ENCODE measurements around the gene ZNF837.

Gene ZNF837

DNA sequence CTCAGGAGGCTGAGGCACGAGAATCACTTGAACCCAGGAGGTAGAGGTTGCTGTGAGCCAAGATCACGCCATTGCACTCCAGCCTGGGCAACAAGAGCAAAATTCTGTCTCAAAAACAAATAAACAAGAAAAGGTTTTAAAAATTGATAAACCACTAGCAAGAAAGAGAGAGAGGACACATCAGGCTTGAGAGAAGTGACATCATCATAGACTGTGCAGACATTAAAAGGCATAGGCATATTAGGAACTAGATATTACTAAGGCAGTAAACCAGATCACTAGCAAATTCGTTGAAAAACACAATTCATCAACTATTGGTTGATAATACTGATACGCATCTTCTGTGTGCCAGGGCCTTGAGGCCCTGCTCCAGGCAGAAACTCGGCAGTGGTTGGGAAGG, 35.3 kb downstream of the ZNF837 start:
- Histone ChIP-seq H3K9ac (ENCODE audit: low read length) (no peak overlapping the region), H3K4me3 (ENCODE audit: low read depth, low read length) (no peak overlapping the region), H3K9me3 (ENCODE audit: control insufficient read depth, insufficient read depth, low read depth, low read length) (no peaks in the 10 kb centered on the region), H3K27ac (ENCODE audit: low read depth, low read length) (no peak overlapping the region), H3K27me3 (ENCODE audit: control insufficient read depth, insufficient read depth, low read length) (peaks cover 9% of the 10 kb centered on the region; the same call in 1 of the 2 replicates), H3K4me1 (ENCODE audit: control insufficient read depth, insufficient read depth, low read length) (no peaks in the 10 kb centered on the region), H3K36me3 (ENCODE audit: control insufficient read depth, insufficient read depth, low read length) (no peaks in the 10 kb centered on the region)

DNA sequence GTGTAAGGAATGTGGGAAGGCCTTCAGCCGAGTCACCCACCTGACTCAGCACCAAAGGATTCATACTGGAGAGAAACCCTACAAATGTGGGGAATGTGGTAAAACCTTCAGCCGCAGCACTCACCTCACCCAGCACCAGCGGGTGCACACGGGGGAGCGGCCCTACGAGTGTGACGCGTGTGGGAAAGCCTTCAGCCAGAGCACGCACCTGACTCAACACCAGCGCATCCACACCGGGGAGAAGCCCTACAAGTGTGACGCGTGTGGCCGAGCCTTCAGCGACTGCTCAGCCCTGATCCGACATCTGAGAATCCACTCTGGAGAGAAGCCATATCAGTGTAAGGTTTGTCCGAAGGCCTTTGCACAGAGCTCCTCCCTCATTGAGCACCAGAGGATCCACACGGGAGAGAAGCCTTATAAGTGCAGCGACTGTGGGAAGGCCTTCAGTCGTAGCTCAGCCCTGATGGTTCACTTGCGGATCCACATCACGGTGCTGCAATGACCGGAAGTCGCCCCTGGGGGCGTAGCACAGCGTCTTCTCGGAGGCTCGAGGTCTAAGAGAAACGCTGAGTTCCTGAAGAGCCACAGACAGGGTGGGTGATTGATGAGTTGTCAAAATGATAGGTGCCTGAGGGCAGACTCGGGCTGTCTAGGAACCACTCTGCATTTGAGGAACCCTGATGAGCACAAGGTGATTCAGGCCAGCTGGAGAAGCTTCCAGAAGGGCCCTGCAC, 41.8 kb downstream of the ZNF837 start:
- H3K4me3 ChIP-seq (ENCODE audit: low read depth, low read length) = no peak overlapping the region
- no peaks in the 10 kb centered on the region for H3K4me1 ChIP-seq (ENCODE audit: control insufficient read depth, insufficient read depth, low read length)
- H3K27me3 ChIP-seq (ENCODE audit: control insufficient read depth, insufficient read depth, low read length) = no peaks in the 10 kb centered on the region
- peaks cover 3% of the 10 kb centered on the region; the same call in 1 of the 2 replicates for H3K9me3 ChIP-seq (ENCODE audit: control insufficient read depth, insufficient read depth, low read depth, low read length)
- H3K36me3 ChIP-seq (ENCODE audit: control insufficient read depth, insufficient read depth, low read length) = peaks cover 40% of the 10 kb centered on the region
- no peak overlapping the region for H3K27ac ChIP-seq (ENCODE audit: low read depth, low read length)
- no peak overlapping the region for H3K9ac ChIP-seq (ENCODE audit: low read length)

DNA sequence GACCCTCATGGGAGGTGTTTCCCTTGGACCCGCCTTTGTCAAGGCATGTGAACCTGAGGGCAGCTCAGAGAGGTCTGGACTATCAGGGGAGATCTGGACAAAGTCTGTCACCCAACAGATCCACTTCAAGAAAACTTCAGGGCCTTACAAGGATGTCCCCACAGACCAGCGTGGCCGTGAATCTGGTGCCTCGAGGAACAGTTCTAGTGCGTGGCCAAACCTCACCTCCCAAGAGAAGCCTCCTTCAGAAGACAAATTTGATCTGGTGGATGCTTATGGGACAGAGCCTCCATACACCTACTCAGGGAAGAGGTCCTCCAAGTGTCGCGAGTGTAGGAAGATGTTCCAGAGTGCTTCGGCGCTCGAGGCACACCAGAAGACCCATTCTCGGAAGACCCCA, 42.5 kb downstream of the ZNF837 start:
- peaks cover 3% of the 10 kb centered on the region; the same call in 1 of the 2 replicates for H3K9me3 ChIP-seq (ENCODE audit: control insufficient read depth, insufficient read depth, low read depth, low read length)
- no peak overlapping the region for H3K27ac ChIP-seq (ENCODE audit: low read depth, low read length)
- no peaks in the 10 kb centered on the region for H3K4me1 ChIP-seq (ENCODE audit: control insufficient read depth, insufficient read depth, low read length)
- no peak overlapping the region for H3K4me3 ChIP-seq (ENCODE audit: low read depth, low read length)
- no peaks in the 10 kb centered on the region for H3K27me3 ChIP-seq (ENCODE audit: control insufficient read depth, insufficient read depth, low read length)
- peaks cover 40% of the 10 kb centered on the region for H3K36me3 ChIP-seq (ENCODE audit: control insufficient read depth, insufficient read depth, low read length)
- H3K9ac ChIP-seq (ENCODE audit: low read length) = no peak overlapping the region

DNA sequence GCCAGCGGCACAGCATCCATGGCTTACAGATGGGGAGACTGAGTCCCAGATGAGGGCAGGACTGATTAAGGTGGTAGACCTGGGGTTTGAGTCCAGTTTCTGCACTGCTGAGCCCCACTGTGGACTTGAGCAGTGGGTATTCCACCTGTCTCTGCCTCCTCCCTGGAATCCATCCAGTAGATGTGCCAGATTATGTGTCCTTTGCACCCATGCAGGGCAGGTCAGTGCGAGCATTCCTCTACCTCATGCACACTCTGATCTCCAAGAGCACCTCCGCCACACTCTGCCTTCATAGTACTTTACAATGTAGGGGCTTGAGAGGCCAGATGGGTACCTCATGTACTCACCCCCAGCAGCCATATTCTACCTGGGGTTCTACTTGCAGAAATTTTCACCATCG, 44.0 kb downstream of the ZNF837 start:
- H3K9me3 ChIP-seq (ENCODE audit: control insufficient read depth, insufficient read depth, low read depth, low read length) = peaks cover 3% of the 10 kb centered on the region; the same call in 1 of the 2 replicates
- no peaks in the 10 kb centered on the region for H3K27me3 ChIP-seq (ENCODE audit: control insufficient read depth, insufficient read depth, low read length)
- no peak overlapping the region for H3K9ac ChIP-seq (ENCODE audit: low read length)
- no peaks in the 10 kb centered on the region for H3K4me1 ChIP-seq (ENCODE audit: control insufficient read depth, insufficient read depth, low read length)
- no peak overlapping the region for H3K4me3 ChIP-seq (ENCODE audit: low read depth, low read length)
- no peak overlapping the region for H3K27ac ChIP-seq (ENCODE audit: low read depth, low read length)
- H3K36me3 ChIP-seq (ENCODE audit: control insufficient read depth, insufficient read depth, low read length) = peaks cover 40% of the 10 kb centered on the region

DNA sequence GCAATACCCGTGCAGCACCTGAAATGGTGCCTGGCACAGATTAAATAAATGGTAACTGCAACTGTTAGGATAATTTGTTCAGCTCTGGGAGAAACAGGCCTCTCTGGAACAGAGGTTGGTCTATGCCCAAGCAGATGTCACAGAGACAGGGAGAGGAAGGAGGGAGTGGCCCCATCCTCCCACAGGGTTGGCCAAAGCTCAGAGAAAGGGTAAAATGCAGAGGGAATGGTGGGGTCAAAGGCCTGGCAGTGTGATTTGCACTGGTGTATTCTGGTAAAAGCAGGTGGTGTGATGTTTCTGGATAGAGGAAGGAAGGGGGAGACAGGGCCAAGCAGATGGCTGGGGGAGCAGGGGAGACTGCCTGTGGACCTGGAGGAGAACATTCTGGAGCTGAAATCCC, 44.6 kb downstream of the ZNF837 start:
- Histone ChIP-seq H3K4me3 (ENCODE audit: low read depth, low read length) (no peak overlapping the region), H3K27me3 (ENCODE audit: control insufficient read depth, insufficient read depth, low read length) (no peaks in the 10 kb centered on the region), H3K9ac (ENCODE audit: low read length) (no peak overlapping the region), H3K9me3 (ENCODE audit: control insufficient read depth, insufficient read depth, low read depth, low read length) (peaks cover 3% of the 10 kb centered on the region; the same call in 1 of the 2 replicates), H3K36me3 (ENCODE audit: control insufficient read depth, insufficient read depth, low read length) (peaks cover 40% of the 10 kb centered on the region), H3K27ac (ENCODE audit: low read depth, low read length) (no peak overlapping the region), H3K4me1 (ENCODE audit: control insufficient read depth, insufficient read depth, low read length) (no peaks in the 10 kb centered on the region)

DNA sequence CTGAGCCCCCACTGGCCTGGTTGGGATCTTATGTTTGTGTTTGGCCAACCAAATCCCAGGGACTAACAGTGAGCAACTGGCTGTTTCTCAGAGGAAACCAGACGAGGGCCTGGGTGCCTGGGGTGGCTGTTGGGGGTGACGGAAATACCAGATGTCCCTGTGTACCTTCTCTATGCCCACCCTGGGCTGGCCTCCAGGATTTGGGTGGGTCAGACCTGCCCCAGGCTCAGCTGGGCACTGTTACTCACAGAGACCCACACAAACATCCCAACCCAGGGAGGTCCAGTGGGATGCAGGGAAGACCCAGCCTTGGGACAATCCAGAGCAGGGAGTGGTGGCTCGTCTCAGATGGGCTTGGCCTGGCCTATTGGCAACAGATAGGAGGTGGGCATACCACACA, 45.2 kb downstream of the ZNF837 start:
- Histone ChIP-seq H3K36me3 (ENCODE audit: control insufficient read depth, insufficient read depth, low read length) (peaks cover 40% of the 10 kb centered on the region), H3K4me1 (ENCODE audit: control insufficient read depth, insufficient read depth, low read length) (no peaks in the 10 kb centered on the region), H3K4me3 (ENCODE audit: low read depth, low read length) (no peak overlapping the region), H3K27ac (ENCODE audit: low read depth, low read length) (no peak overlapping the region), H3K9me3 (ENCODE audit: control insufficient read depth, insufficient read depth, low read depth, low read length) (peaks cover 3% of the 10 kb centered on the region; the same call in 1 of the 2 replicates), H3K9ac (ENCODE audit: low read length) (no peak overlapping the region), H3K27me3 (ENCODE audit: control insufficient read depth, insufficient read depth, low read length) (no peaks in the 10 kb centered on the region)

DNA sequence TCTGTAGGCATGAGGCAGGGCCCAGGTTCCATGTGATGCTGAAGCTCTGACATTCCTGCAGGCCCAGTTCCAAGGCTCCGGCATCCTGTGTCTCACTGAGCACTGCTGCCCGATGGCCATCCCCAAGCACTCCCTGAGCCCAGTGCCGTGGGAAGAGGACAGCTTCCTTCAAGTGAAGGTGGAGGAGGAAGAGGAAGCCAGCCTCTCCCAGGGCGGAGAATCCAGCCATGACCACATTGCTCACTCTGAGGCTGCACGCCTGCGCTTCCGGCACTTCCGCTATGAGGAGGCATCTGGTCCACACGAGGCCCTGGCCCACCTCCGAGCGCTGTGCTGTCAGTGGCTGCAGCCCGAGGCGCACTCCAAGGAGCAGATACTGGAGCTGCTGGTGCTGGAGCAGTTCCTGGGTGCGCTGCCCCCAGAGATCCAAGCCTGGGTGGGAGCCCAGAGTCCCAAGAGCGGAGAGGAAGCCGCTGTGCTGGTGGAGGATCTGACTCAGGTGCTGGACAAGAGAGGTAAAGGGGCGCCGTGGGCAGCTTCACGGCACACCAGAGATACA, 46.1 kb downstream of the ZNF837 start:
- peaks cover 39% of the 10 kb centered on the region for H3K36me3 ChIP-seq (ENCODE audit: control insufficient read depth, insufficient read depth, low read length)

DNA sequence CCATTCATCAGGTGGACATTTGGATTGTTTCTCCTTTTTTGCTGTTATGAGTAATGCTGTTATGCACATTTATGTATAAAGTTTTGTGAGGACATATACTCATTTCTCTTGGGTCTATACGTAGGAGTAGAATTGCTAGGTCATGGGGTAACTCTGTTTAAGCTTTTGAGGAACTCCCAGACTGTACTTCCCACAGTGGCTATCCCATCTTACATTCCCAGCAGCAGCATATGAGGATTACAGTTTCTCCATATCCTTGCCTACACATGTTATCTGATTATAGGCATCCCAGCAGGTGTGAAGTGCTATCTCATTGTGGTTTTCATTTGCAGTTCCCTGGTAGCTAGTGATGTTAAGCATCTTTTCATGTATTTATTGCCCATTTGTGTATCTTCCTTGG, 48.1 kb downstream of the ZNF837 start:
- Histone ChIP-seq H3K9ac (ENCODE audit: low read length) (no peak overlapping the region), H3K4me3 (ENCODE audit: low read depth, low read length) (no peak overlapping the region), H3K9me3 (ENCODE audit: control insufficient read depth, insufficient read depth, low read depth, low read length) (no peaks in the 10 kb centered on the region), H3K27me3 (ENCODE audit: control insufficient read depth, insufficient read depth, low read length) (no peaks in the 10 kb centered on the region), H3K27ac (ENCODE audit: low read depth, low read length) (no peak overlapping the region), H3K4me1 (ENCODE audit: control insufficient read depth, insufficient read depth, low read length) (no peaks in the 10 kb centered on the region), H3K36me3 (ENCODE audit: control insufficient read depth, insufficient read depth, low read length) (peaks cover 20% of the 10 kb centered on the region)

More for the DNA sequence above, 46.1 kb downstream of the ZNF837 start:
- H3K9ac ChIP-seq (ENCODE audit: low read length) = no peak overlapping the region
- no peaks in the 10 kb centered on the region for H3K27me3 ChIP-seq (ENCODE audit: control insufficient read depth, insufficient read depth, low read length)
- H3K4me1 ChIP-seq (ENCODE audit: control insufficient read depth, insufficient read depth, low read length) = no peaks in the 10 kb centered on the region
- peaks cover 3% of the 10 kb centered on the region; the same call in 1 of the 2 replicates for H3K9me3 ChIP-seq (ENCODE audit: control insufficient read depth, insufficient read depth, low read depth, low read length)
- no peak overlapping the region for H3K27ac ChIP-seq (ENCODE audit: low read depth, low read length)
- no peak overlapping the region for H3K4me3 ChIP-seq (ENCODE audit: low read depth, low read length)

DNA sequence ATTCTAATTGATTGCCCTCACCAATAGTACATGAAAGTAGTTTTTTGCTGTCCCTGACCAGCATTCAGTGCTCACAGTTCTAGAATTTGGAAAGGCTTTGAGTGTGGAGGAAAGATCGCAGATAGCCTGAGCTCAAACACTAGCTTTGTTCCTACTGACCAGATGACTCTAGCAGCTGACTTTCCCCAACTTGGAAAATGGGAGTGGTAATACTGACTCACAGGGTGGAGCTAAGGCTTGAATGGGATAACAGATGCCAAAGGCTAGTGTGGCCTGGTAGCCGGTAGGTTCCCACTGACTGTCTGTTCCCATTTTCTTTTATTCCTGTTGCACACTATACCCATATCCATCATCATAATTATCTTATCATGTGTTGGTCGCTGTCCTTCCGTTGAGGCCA, 50.4 kb downstream of the ZNF837 start:
- Histone ChIP-seq H3K27ac (ENCODE audit: low read depth, low read length) (no peak overlapping the region), H3K9me3 (ENCODE audit: control insufficient read depth, insufficient read depth, low read depth, low read length) (no peaks in the 10 kb centered on the region), H3K36me3 (ENCODE audit: control insufficient read depth, insufficient read depth, low read length) (peaks cover 6% of the 10 kb centered on the region; the same call in 1 of the 2 replicates), H3K9ac (ENCODE audit: low read length) (no peak overlapping the region), H3K4me1 (ENCODE audit: control insufficient read depth, insufficient read depth, low read length) (no peaks in the 10 kb centered on the region), H3K4me3 (ENCODE audit: low read depth, low read length) (no peak overlapping the region), H3K27me3 (ENCODE audit: control insufficient read depth, insufficient read depth, low read length) (no peaks in the 10 kb centered on the region)

DNA sequence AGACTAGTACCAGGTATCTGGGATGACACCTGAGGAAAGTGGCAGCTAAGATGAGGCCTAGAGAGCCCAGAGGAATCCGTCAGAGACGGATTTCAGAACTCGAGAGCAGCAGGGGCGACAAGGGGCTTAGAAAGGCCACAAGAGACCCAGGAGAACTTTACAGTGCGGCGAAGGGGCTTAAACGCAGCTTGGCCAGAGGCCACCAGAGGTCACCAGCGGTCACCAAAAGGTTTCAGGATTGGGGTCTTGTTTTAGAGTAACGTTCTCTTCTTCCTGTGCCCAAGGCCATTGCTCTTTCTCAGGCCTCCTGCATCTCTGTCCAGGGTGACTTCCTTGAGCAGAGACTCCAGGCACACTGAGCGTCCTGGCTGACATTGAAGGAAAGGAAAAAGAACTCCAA, 51.8 kb downstream of the ZNF837 start:
- no peak overlapping the region for H3K27ac ChIP-seq (ENCODE audit: low read depth, low read length)
- H3K4me3 ChIP-seq (ENCODE audit: low read depth, low read length) = no peak overlapping the region
- H3K36me3 ChIP-seq (ENCODE audit: control insufficient read depth, insufficient read depth, low read length) = no peaks in the 10 kb centered on the region
- H3K9ac ChIP-seq (ENCODE audit: low read length) = no peak overlapping the region
- H3K27me3 ChIP-seq (ENCODE audit: control insufficient read depth, insufficient read depth, low read length) = no peaks in the 10 kb centered on the region
- no peaks in the 10 kb centered on the region for H3K4me1 ChIP-seq (ENCODE audit: control insufficient read depth, insufficient read depth, low read length)
- H3K9me3 ChIP-seq (ENCODE audit: control insufficient read depth, insufficient read depth, low read depth, low read length) = no peaks in the 10 kb centered on the region

DNA sequence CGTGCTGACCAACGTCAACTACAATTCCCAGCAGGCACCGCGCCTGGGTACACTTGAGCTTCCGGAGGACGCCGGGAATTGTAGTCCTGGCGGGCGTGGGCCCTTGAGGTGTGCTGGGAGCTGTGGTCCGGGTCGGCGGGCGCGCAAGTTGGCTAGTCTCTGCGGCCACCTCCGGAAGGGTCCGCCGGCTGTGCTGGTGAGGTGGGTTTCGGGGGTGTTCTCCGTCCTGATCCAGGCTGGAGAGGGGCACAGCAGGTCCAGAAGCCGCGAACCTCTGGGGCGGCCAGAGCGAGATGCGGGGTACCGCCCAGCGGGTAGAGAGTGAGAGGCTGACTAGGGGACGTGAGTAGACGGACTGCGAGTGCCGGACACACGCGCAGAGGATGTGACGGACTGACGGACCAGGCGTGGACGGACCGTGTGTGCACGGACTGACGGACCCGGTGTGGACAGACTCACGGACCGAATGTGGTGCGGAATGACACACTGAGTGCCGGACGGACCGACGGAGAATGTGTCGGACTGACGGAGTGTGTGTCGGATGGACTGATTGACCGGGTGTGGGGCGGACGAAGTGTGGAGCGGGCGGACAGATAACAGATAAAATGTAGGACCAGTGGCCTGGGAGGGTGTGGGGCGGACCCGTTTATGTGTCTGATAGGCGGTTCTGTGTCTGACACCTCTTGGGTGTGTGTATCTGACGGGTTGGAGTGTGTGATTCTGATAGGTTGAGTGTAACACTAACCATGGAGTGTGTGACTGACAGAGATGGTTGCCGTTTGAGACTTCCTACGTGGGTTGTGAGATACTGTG, 53.7 kb downstream of the ZNF837 start, which contains the start of gene ZSCAN22:
TSS of gene ZSCAN22 (plus strand) at position 81 of the 813 bp plus-strand sequence. CDS start 7,809 bp downstream, outside the sequence.
- H3K27me3 ChIP-seq (ENCODE audit: control insufficient read depth, insufficient read depth, low read length) = no peaks in the 10 kb centered on the region
- no peaks in the 10 kb centered on the region for H3K4me1 ChIP-seq (ENCODE audit: control insufficient read depth, insufficient read depth, low read length)
- H3K9ac ChIP-seq (ENCODE audit: low read length) = peak within 1 kb of the TSS; percentile 80
- H3K36me3 ChIP-seq (ENCODE audit: control insufficient read depth, insufficient read depth, low read length) = no peaks in the 10 kb centered on the region
- H3K27ac ChIP-seq (ENCODE audit: low read depth, low read length) = no peak within 1 kb of the TSS; the same call in 1 of the 2 replicates
- H3K4me3 ChIP-seq (ENCODE audit: low read depth, low read length) = peak within 1 kb of the TSS; percentile 81
- no peaks in the 10 kb centered on the region for H3K9me3 ChIP-seq (ENCODE audit: control insufficient read depth, insufficient read depth, low read depth, low read length)

Data from HUES6 (cell line).